SK-N-DZ (cell line): Measurements from ENCODE around the gene ACKR1.

Source experiments
- DNase-seq: peaks from one replicate; pipeline ENCODE4 v3.0.0-alpha.2; 2015; ENCODE audit warnings: low spot score

The ACKR1 gene

DNA sequence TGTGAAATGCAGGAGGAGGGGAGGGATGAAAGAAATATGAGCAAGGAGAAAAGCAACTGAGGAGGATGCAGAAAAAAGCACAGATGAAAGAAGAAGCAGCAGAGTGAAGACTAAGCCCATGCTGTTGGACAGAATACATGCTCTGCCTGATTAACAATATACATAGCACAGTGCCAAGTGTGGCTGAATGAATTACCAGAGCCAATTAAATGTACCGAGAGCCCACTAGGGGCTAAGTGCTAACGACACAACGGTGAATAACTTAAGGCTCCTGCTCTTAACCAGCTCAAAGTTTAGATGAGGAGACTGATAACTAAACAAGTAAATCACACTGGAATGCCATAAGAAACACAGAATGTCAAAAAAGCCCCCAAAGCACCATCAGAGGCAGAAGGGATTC is 17.6 kb upstream of the ACKR1 start:
- no peak for DNase-seq

DNA sequence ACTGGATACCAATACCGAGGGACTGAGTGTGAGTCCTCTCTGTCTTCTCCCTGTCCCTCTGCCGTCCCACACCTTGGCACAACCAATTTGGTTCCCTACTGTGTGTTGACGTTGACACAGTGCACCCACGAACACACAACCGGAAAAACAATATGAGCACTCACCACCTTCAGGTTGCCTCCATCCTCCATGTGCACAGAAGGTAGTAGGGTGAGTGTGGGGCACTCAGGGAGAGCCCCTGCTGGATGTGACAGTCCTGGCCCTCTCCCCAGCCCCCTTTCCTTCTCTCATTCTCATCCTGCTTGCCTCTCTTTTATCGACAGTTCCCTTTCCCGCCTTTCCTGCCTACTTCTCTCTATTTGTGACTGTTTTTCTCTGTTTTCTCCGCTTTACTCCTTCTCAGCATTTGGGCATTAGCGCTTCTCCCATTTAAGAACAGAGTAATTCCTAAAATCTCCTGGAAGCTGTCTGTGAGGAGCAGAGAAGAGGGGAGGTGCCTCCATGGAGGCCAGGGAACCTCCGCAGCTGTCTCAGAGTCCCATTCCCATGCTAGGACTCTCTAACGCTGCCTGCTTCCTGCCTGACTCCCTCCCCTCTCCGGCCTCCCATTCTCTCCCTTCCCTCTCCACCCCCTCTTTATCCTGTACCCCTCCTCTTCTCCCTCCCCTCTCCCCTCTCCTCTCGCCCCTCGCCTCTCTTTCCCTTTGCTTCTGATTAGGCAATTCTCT is 16.9 kb upstream of the ACKR1 start:
- no peak for DNase-seq

DNA sequence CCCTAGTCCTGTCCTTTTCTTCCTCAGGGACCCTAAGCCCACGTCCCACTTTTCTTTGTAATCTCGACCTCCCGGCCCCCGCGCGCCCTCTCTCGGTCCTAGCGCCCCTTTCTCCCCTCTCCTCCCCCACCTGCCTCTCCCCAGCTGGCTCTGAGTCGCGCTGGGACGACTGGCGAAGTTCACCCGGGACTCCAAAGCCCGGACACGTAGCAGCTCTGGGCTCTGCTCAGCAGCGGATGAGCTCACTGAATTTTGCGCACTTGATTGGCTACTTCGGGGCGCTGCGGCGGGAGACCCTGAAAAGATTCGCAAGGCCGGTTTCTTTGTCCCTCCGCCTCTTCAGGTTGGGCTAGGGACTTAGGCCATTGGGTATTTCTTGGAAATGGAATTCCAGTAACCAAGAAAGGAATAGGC is 16.3 kb upstream of the ACKR1 start:
- DNase-seq, result peak; percentile 76

DNA sequence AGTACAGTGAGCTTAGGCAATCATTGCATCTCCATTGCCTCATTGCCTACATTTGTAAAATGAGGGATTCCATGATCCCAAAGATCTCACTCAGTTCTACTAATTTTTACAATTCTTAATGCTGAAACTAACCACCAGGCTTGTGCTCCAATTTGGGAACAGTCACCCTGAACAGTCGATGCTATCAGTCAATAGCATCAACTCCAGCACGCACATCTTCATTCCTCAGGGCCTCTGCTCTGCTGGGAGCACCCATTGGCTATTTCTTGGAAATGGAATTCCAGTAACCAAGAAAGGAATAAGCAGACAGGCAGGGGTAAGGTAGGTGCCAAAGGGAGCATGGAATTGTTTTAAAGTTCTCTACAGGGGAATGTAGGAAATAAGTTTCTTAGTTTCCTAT is 14.2 kb upstream of the ACKR1 start:
- DNase-seq, result no peak

DNA sequence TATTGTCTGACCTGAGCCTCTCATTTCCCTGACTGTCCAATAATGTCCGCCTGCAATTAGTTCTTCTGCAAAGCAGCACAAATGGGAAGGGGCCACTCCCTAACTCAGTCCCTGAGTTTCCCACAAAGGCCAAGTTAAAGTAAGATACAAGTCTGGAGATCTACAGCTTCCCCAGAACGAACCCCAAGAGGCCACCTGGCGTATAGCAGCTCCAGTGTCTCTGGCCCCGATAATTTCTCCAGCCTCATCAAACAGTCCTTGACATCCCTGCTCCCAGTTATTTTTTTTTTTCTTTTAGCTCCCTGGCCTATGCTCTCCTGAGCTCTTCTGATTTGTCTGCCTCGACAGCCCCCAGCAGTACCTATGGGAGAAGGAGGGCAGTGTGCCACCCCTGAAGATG is 8.1 kb upstream of the ACKR1 start:
- no peak for DNase-seq

DNA sequence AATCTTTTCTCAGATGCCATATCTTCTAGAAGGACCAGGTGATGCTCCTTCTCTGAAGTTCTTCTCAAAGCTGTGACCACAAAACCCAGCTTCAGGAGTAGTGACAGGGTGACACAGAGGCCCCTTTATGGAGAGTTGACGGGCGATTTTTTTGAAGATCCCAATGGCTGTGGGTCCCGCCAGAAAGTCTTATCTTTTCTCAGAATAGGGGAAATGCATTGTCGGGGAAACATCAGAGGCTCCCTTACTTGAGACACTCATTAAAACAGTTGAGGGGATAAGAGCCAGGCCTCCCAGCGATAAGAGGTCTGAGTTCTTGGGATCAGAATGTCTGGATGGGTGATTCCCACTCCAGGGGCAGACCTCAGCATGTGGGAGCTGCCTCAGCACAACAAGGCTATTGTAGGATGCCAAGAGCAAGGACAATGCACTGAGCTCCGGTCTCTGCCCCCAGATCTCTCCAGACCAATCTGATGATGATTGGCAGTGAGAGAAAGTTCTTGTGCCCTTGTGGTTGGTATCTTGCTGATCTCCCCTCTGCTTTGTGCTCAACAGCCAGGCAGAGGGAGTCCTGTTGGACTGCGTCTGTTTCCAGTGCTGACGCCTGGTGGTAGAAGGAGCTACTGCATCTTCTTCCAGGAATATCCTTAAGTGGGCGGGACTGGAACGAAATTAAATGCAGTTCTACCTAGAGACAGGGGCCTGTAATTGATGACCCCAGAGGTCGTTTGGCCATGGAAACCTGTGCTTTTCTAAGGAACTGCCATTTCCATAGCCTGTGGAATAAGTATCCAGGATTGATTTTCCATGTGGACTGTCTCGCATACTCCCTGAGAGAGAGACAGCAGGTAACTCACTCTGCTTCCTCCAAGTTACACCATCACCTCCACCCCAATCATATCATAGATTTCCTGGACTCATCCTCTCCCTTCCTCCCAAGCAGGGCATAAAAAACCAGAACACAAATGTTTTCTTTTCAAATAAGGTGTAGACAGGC is 6.8 kb upstream of the ACKR1 start:
- peak; percentile 86 for DNase-seq

DNA sequence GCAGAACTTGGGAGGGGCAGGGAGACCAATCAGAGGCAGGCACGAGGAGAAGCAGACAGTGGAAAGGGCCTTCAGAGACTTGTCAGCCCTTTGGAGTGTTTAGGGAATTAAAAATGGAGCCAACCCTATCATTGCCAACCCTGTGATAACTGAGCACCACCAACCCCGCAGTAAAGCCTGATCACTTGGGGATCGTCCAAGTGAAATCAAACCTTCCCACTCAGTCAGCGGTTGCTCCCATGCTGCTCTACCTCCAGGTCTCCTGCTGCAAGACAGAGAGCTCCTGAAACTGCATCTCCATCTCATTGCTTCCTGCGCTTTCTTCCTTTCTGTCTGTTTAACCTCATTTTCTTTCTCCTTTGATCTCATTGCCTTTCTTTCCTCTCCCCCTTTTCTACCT is 4.8 kb upstream of the ACKR1 start:
- no peak for DNase-seq

DNA sequence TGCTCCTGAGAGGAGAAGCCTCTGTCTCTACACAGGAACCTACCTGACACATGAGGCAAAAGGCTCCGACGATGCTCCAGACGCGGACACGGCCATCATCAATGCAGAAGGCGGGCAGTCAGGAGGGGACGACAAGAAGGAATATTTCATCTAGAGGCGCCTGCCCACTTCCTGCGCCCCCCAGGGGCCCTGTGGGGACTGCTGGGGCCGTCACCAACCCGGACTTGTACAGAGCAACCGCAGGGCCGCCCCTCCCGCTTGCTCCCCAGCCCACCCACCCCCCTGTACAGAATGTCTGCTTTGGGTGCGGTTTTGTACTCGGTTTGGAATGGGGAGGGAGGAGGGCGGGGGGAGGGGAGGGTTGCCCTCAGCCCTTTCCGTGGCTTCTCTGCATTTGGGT is 3.9 kb upstream of the ACKR1 start:
- no peak for DNase-seq

DNA sequence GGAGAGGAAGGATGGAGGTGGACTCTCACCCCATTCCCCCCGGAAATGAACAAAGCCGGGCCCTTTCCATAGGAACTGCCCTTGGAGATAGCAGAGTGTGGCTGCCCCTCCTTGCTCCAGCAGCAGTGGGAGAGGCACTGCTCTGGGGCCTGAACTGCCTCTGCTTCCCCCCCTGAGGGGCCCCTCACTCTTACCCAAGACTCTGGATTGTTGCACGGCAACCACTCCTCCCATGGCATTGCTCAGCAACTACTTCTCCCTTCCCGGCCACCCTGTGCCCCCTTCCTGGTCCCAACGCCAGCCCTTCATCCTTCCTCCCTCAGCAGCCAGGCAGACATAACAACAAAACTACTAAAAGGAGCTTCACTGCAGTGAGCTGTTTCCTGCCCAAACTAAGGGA is 3.0 kb upstream of the ACKR1 start:
- DNase-seq, result no peak

DNA sequence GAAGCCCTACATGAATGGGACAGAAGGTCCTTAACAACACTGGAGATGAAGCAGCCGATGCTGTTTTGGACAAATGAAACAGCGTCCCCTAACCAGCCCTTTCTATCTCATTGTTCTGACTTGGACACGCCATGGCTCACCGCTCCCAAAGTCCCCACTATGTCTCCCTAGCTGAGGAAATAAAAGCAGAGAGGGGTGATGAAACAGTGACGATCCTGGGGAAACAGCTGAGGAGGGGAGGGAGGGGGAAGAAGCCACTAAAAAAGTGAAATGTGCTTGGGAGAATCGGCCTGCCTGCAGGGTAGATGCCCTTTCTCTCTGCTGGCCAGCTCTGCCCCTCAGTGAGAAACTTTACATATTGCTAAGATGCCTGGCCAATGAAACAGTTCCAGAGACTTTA is 1.1 kb upstream of the ACKR1 start:
- DNase-seq, result no peak

DNA sequence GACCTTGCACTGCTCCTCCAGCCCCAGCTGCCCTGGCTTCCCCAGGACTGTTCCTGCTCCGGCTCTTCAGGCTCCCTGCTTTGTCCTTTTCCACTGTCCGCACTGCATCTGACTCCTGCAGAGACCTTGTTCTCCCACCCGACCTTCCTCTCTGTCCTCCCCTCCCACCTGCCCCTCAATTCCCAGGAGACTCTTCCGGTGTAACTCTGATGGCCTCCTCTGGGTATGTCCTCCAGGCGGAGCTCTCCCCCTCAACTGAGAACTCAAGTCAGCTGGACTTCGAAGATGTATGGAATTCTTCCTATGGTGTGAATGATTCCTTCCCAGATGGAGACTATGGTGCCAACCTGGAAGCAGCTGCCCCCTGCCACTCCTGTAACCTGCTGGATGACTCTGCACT is 550 bp downstream of the ACKR1 start:
- peak; percentile 72 for DNase-seq

DNA sequence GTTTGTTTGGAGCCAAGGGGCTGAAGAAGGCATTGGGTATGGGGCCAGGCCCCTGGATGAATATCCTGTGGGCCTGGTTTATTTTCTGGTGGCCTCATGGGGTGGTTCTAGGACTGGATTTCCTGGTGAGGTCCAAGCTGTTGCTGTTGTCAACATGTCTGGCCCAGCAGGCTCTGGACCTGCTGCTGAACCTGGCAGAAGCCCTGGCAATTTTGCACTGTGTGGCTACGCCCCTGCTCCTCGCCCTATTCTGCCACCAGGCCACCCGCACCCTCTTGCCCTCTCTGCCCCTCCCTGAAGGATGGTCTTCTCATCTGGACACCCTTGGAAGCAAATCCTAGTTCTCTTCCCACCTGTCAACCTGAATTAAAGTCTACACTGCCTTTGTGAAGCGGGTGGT is 1.4 kb downstream of the ACKR1 start:
- DNase-seq, result no peak

DNA sequence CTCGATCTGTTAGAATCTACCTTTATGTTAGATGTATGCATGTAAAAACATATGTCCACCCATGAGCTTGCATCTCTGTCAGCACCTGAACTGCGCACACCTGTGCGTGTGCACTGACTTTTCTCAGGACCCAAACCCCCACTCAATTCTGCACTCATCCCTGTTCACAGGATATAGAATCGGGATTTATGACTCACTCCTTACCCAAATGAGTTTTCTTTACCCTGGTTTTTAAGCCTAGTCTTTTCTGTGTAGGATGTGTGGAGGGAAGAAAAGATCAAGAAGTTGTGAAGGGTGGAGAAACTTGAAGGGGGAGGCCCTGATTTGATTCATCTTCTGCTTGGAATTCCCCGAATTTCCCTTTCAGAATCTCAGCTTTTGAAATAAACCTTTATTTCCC is 2.4 kb downstream of the ACKR1 start:
- DNase-seq, result no peak

DNA sequence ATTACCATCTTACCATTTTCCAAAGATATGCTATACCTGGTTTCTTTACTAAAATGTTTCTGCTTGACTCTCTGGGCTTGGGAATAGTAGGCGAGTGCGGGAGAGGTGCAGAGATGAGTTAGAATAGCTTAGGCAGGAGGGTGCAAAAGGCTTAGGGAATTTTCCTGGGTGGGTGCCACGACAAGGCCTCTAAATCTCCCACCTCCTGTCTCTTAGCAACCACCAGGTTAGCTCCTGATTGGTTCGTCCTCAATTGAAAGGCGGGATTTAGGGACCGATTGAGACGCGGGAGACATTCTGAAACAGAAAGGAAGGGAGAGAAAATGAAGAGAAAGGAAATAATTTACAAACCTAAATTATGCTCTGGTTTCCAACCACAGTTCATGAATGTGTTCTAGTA is 3.1 kb downstream of the ACKR1 start:
- no peak for DNase-seq

DNA sequence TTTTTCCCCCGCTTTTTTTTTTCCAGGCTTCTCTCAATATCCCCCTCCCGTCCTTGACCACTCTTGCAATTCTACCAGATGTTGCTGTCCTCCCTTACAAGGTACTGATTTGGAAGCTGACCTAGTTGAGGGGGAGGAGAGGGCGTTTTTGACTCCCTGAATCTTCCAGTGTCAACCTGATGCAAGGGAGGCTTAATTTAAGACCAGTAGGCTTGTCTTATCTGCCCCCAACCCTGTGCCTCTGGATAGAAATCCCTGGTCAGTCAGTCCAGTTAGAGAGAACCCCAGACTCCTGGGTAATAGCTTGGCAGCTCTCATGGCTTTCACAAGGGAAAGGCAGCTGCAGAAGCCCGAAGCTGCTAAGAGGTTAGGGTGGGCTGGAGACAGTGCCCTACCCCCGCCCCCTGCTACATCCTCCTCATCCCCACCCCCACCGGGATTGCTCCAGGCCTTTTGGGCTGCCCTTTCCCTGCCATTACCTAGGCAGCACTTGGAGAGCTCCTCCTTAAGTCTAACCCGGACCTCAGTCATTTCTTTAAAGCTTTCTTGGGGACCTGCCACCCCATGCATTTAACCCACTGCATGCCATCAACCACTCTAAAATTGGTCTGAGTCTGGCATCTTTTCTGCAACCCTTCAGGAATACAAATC is 3.6 kb downstream of the ACKR1 start:
- no peak for DNase-seq

DNA sequence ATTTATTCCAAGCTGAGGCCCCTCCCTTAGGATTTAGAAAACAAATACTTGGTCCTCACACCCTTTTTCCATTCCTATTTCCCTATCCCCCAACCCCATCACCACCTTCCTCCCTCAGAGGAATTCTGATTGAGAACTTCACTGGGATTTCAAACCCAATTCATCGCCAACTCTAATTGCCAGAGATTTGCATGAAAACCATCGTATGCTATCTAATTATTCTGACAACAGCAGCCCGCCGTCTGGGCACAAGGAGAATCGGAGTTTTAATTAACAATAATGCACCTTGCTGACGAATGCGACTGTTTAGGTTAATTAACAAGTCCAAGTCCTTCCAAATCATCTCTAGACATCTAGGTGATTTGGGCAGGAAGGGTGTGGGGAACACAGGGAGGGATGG is 4.4 kb downstream of the ACKR1 start:
- no peak for DNase-seq

DNA sequence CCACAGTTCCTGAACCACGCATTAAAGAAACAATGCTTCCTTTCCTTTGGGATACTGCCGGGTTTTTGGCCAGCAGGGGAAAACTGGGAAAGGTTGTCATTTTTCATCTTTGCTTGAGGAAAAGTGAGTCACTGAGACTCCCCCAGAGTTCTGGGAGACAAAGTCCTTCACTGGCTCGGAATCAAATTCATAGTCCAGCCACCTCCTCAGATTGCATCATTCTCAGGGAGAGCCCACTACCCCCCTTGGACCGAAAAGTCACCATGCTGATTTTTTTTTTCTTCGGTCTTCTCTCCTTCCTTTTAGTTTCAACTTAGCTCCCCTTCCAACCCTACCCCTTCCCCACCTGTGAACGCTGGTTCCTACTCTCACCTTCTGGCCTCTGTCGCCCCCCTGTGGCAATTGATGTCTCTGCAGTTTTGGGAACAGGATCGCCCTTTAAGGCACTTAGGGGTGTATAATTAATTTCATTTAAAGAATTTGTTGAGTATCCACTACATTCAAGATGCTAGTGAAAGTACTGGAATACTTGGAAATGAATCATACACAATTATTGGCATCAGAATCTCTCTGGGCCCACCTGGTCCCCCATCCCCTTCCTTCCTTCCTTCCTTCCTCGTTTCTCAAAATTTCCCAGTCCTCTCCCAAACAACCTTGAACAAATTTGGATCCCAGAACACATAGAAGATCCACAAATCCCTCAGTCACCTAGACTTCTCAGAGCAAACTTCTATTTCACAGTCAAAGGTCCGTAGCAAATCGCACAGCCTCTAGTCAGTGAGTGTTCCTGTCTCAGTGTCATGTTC is 6.9 kb downstream of the ACKR1 start:
- DNase-seq, result peak; percentile 62

DNA sequence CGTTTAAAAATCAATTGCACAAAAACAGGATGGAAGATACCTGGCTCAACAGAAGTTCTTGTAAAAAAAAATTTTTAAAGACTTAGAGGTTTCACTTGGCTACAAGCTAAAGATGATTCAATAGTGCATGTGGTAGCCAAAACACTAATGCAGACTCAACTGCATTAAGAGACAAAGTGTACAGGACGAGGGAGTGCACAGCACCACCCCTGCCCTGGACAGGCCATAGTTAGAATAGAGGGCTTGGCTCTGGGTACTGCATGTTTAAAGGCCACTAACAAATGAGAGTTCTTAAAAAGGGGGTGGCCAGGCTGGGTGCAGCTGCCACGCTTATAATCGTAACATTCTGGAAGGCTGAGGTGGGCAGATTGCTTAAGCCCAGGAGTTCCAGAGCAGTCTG is 7.9 kb downstream of the ACKR1 start:
- no peak for DNase-seq

DNA sequence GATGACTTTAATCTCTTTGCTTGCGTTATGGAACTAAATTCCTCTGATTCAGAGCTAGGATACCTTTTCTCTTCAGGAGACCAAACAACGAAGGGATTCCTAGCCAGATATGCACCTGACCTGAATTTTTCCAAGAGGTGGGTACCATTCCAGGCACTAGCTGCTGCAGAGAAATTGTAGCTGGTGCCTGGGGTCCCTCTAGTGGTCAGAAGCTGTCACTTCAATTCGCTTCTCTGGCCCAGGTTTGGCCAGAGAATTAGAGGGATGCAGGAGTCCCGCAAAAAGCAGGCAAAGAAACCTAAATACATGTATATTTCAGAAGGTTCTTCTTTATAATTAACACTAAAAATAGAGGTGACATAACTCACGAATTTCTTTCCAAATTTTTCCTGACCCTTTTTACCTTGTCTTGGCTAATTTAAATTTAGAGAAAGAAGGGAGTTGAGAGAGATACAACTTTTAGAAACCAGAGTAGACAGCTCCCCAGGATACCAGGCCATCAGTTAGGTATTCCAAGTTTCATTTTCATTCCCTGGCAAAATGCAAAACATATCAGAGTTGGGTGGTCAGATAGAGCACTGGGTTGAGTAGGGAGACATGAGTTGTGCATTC is 9.6 kb downstream of the ACKR1 start:
- DNase-seq, result peak; percentile 60

DNA sequence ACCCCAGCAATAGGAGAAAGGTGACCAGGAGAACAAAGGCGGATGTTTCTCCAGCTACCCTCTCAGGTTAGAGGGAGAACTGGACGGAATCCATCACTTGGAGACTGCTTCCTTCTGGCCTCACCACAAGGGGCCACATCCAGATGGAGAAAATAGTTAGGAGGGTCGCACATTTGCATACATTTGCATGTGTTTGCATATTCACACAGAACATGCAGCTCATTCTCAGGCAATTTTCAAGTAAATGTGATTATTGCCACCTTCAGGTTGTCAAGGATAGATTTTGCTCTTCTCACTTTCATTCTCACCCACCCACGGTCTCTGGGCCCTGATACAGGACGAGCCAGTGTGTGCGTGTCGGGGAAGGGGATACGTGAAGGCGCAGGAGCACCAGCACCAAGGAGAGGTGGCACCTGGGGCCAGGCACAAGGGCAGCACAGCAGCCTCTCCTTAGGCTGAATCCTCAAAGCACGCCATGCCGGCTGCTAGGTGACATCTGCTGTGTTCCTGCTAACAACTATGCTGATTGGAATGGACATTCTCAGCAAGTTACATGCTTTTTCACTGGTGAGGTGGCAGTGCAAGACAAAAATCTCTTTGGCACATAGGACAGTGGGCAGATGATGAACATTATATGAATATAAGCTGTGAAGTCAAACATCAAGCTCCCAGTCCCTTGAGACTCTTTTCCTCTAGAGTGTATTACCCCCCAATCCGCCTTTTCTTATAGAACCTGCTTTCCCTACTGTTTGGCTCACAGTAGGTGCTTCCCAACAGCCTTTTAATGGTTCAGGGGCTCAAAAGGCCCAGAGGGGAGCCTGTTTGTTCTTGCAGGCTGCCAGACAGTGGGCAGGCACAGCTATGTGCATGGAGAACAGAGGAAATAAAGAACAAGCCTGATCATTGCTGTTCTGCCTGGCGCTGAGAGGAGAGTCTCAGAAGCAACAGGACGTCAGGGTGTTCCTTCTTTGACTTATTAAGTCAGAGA is 14.3 kb downstream of the ACKR1 start:
- no peak for DNase-seq
